GM15510 (cell line): ENCODE measurements around the gene CTDSP2.

ENCODE experiments used
- POLR2A ChIP-seq: IDR thresholded peaks from 3 replicates; pipeline ENCODE4 v1.6.1; 2011; ENCODE audit warnings: borderline replicate concordance; ENCODE audit not compliant: insufficient read length; ENCODE audit errors: extremely low read depth

The CTDSP2 gene

GRCh38 chr12:57887631-57888408 is 41.3 kb upstream of the CTDSP2 start:
- no peak for TF ChIP-seq POLR2A

- no peak for TF ChIP-seq POLR2A
Measured at GRCh38 chr12:57886542-57886941, 40.0 kb upstream of the CTDSP2 start.

- no peak for TF ChIP-seq POLR2A
Measured at GRCh38 chr12:57885207-57885606, 38.7 kb upstream of the CTDSP2 start.

GRCh38 chr12:57883700-57884099 is 37.2 kb upstream of the CTDSP2 start:
- no peak for TF ChIP-seq POLR2A

- no peak for TF ChIP-seq POLR2A
Measured at GRCh38 chr12:57883057-57883456, 36.5 kb upstream of the CTDSP2 start.

GRCh38 chr12:57882575-57882974 is 36.0 kb upstream of the CTDSP2 start:
- TF ChIP-seq POLR2A = no peak

GRCh38 chr12:57881475-57881874 is 34.9 kb upstream of the CTDSP2 start:
- TF ChIP-seq POLR2A = no peak

- no peak for TF ChIP-seq POLR2A
Measured at GRCh38 chr12:57877876-57878275, 31.3 kb upstream of the CTDSP2 start.

- no peak for TF ChIP-seq POLR2A
Measured at GRCh38 chr12:57875753-57876547, 29.4 kb upstream of the CTDSP2 start.

- no peak for TF ChIP-seq POLR2A
Measured at GRCh38 chr12:57874166-57875108, 27.9 kb upstream of the CTDSP2 start.

GRCh38 chr12:57872362-57872761 is 25.8 kb upstream of the CTDSP2 start:
- TF ChIP-seq POLR2A = no peak

GRCh38 chr12:57869927-57870318 is 23.4 kb upstream of the CTDSP2 start:
- TF ChIP-seq POLR2A = no peak

- TF ChIP-seq POLR2A = no peak
Measured at GRCh38 chr12:57869298-57869926, 22.9 kb upstream of the CTDSP2 start.

- no peak for TF ChIP-seq POLR2A
Measured at GRCh38 chr12:57868851-57869268, 22.3 kb upstream of the CTDSP2 start.
